Measurements from ENCODE around the gene PLXNB2. TPM values are rescaled to one million over a fixed set of nuclear protein-coding genes. Genes with fewer than 3 reads are reported as not detected.

The PLXNB2 gene
- total RNA-seq, 4 donors from 2014 or later, result 115 to 218 (median 154) TPM

DNA sequence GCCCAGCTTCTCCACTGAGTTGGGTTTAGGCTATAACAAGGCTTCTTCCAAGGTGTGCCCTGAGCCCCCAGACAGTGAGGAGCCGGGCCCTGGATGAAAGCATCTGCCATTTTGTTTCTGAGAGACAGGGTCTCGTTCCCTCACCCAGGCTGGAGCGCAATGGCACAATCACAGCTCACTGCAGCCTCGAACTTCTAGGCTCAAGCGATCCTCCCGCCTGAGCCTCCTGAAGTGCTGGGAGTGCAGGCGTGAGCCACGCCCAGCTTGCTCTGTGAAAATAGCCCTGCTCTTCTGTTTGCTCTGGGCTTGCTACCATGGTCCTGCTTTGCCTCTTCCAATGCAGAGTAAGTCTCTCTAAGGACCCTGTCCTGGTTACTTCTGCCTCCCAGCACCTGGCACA is 12.7 kb upstream of the PLXNB2 start:
- DNase-seq (ENCODE audit: extremely low spot score), result no peak
- intact Hi-C loops (cut with DNase I), result no loop called here
- H3K27ac ChIP-seq (replicated peaks in 1 of 4), result no peak overlapping the region
- no peak overlapping the region for H3K4me3 ChIP-seq
- WGBS, result 89% methylated on average over 7 of the region's 8 CpGs
- H3K36me3 ChIP-seq, result no peaks in the 10 kb centered on the region
- H3K4me1 ChIP-seq, result peaks cover 0 to under 1% (median 0%) of the 10 kb centered on the region in 4 donors
- TF ChIP-seq POLR2AphosphoS5 (IDR thresholded peaks at IDR 0.05) (no peak), EP300 (IDR thresholded peaks at IDR 0.05) (no peak), POLR2A (IDR thresholded peaks at IDR 0.05; ENCODE audit: low read depth) (no peak)
- TF ChIP-seq, protein P1, sequence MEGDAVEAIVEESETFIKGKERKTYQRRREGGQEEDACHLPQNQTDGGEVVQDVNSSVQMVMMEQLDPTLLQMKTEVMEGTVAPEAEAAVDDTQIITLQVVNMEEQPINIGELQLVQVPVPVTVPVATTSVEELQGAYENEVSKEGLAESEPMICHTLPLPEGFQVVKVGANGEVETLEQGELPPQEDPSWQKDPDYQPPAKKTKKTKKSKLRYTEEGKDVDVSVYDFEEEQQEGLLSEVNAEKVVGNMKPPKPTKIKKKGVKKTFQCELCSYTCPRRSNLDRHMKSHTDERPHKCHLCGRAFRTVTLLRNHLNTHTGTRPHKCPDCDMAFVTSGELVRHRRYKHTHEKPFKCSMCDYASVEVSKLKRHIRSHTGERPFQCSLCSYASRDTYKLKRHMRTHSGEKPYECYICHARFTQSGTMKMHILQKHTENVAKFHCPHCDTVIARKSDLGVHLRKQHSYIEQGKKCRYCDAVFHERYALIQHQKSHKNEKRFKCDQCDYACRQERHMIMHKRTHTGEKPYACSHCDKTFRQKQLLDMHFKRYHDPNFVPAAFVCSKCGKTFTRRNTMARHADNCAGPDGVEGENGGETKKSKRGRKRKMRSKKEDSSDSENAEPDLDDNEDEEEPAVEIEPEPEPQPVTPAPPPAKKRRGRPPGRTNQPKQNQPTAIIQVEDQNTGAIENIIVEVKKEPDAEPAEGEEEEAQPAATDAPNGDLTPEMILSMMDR (IDR thresholded peaks at IDR 0.05), result no peak
- H3K9me3 ChIP-seq, result no peaks in the 10 kb centered on the region
- no peaks in the 10 kb centered on the region for H3K27me3 ChIP-seq

DNA sequence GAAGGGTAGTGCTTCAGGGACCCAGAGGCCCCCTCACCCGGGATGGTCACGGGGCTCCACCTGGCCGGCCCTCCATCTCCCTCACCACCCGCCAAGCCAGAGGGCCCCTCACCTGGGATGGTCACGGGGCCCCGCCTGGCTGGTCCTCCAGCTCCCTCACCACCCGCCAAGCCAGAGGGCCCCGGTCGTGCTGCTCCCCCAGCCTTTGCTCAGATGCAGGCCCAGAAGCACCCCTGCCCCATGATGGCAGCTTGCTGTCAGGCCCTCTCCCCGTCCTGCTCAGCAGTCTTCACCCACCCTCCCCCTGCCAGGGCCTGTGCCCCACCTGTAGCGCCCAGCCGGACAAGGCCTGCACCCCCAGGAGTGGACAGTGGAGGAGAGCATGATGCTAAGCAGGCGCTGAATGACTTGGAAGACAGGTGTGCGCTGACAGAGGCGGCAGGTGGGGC is 12.1 kb upstream of the PLXNB2 start:
- H3K27ac ChIP-seq (replicated peaks in 1 of 4), result no peak overlapping the region
- TF ChIP-seq, protein P1 (IDR thresholded peaks at IDR 0.05), result no peak
- no peak for TF ChIP-seq POLR2AphosphoS5 (IDR thresholded peaks at IDR 0.05)
- TF ChIP-seq EP300 (IDR thresholded peaks at IDR 0.05), result no peak
- TF ChIP-seq POLR2A (IDR thresholded peaks at IDR 0.05; ENCODE audit: low read depth), result no peak
- H3K27me3 ChIP-seq, result no peaks in the 10 kb centered on the region
- no peaks in the 10 kb centered on the region for H3K36me3 ChIP-seq
- intact Hi-C loops (cut with DNase I), result no loop called here
- 93% methylated on average over 15 of the region's 15 CpGs for WGBS
- peaks cover 0 to 6% (median 3%) of the 10 kb centered on the region in 4 donors for H3K4me1 ChIP-seq
- H3K4me3 ChIP-seq, result no peak overlapping the region
- no peak for DNase-seq (ENCODE audit: extremely low spot score)
- no peaks in the 10 kb centered on the region for H3K9me3 ChIP-seq

DNA sequence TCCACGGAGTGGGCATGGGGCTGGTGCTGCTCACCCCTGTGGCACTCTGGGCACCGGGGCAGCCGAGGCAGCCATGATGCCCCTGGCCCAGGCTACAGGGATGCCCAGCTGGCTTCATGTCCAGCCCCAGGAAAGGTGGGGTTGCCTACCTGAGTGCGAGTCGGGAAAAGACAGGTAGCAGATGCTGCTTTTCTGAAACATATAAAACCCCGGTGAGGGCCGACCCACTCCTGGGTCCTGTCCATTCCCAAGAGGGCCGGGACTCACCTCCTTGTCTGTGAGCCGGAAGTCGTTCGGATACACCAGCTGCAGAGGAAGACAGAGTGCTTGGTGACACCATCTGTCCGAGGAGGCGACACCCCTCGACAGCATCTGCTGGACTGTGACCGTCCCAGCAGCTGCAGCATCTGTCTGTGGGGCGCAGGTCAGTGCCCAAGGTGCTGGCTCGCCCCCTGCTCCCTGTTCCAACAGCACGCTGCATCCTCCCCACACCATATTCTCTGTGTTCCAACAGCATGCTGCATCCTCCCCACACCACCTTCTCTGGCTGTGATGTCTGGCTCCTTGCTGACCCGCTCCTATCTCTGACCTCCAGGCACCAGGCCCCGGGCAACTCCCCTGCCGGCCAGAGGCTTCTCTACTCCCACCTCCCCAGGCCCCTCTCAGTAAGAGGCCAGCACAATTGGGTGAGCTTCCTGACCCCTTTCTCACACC is 11.4 kb upstream of the PLXNB2 start:
- no peak for DNase-seq (ENCODE audit: extremely low spot score)
- WGBS, result 78% methylated on average over 18 of the region's 21 CpGs
- no peak overlapping the region for H3K4me3 ChIP-seq
- H3K4me1 ChIP-seq, result peaks cover 0 to 13% (median 9%) of the 10 kb centered on the region in 4 donors
- H3K27ac ChIP-seq (replicated peaks in 1 of 4), result no peak overlapping the region
- TF ChIP-seq POLR2AphosphoS5 (IDR thresholded peaks at IDR 0.05), result no peak
- TF ChIP-seq POLR2A (IDR thresholded peaks at IDR 0.05; ENCODE audit: low read depth), result no peak
- TF ChIP-seq, protein P1 (IDR thresholded peaks at IDR 0.05), result no peak
- no peak for TF ChIP-seq EP300 (IDR thresholded peaks at IDR 0.05)
- no peaks in the 10 kb centered on the region for H3K36me3 ChIP-seq
- no peaks in the 10 kb centered on the region for H3K27me3 ChIP-seq
- H3K9me3 ChIP-seq, result no peaks in the 10 kb centered on the region
- intact Hi-C loops (cut with DNase I), result no loop called here

DNA sequence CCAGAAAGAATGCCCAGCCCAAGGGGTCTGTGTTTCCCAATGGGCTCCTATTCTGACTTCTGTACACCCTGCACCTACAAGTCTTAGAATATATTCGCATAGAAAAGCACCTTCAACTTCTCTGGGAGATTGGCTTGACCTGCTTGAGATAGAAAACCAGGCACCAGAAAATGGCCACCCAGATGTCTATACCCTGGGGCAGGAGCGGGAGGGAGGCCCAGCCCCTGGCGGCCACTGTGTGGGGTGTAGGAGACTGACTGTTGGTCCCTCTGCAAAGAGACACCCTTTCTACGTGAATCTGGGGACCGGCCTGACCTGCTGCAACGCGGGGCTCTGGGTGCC is 10.9 kb upstream of the PLXNB2 start:
- no peak for DNase-seq (ENCODE audit: extremely low spot score)
- no peaks in the 10 kb centered on the region for H3K36me3 ChIP-seq
- peaks cover 0 to 18% (median 10%) of the 10 kb centered on the region in 4 donors for H3K4me1 ChIP-seq
- intact Hi-C loops (cut with DNase I), result no loop called here
- no peak overlapping the region for H3K27ac ChIP-seq (replicated peaks in 1 of 4)
- TF ChIP-seq, protein P1 (IDR thresholded peaks at IDR 0.05), result no peak
- TF ChIP-seq POLR2A (IDR thresholded peaks at IDR 0.05; ENCODE audit: low read depth), result no peak
- TF ChIP-seq POLR2AphosphoS5 (IDR thresholded peaks at IDR 0.05), result no peak
- no peak for TF ChIP-seq EP300 (IDR thresholded peaks at IDR 0.05)
- H3K4me3 ChIP-seq, result no peak overlapping the region
- H3K9me3 ChIP-seq, result no peaks in the 10 kb centered on the region
- H3K27me3 ChIP-seq, result no peaks in the 10 kb centered on the region
- WGBS, result 89% methylated on average over 3 of the region's 7 CpGs

DNA sequence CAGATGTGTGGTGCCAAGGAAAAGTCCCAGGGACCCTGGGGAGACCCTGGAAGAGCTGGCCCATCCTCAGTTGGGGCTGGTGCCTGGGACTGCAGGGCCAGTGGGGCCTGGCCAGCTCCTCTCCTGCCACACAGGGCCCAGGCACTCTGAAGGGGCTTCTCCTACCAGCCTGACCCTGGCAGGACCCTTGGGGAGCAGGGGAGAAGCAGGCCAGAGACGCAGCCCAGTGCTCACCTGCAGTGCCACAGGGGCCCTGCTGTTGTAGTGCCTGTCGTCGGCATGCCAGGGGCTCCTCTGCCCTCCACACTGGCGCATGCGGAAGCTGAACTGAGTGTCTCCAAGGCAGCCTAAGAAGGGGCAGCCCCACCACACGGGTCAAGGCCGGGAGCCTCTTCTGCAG is 10.2 kb upstream of the PLXNB2 start:
- TF ChIP-seq POLR2AphosphoS5 (IDR thresholded peaks at IDR 0.05) (no peak), POLR2A (IDR thresholded peaks at IDR 0.05; ENCODE audit: low read depth) (no peak), EP300 (IDR thresholded peaks at IDR 0.05) (no peak)
- TF ChIP-seq, protein P1 (IDR thresholded peaks at IDR 0.05), result no peak
- intact Hi-C loops (cut with DNase I), result no loop called here

More for the DNA sequence above, 10.2 kb upstream of the PLXNB2 start:
- Histone ChIP-seq H3K9me3 (no peaks in the 10 kb centered on the region), H3K27me3 (no peaks in the 10 kb centered on the region), H3K4me3 (no peak overlapping the region), H3K27ac (replicated peaks in 1 of 4) (no peak overlapping the region), H3K4me1 (peaks cover 0 to 18% (median 10%) of the 10 kb centered on the region in 4 donors), H3K36me3 (no peaks in the 10 kb centered on the region)
- DNase-seq (ENCODE audit: extremely low spot score), result no peak
- WGBS, result no CpG with 5 or more reads among the region's 7 CpGs
